HepG2 (cell line): ENCODE results near the gene RAP1GAP2. TPM values are rescaled to one million over a fixed set of nuclear protein-coding genes. Genes with fewer than 3 reads are reported as not detected.

Experiments
- ATAC-seq: fragments of 200-7000 bp; cut with Tn5 transposase; 3 replicates; pipeline ENCODE4 v1.9.1; 2020; ENCODE audit warnings: mild to moderate bottlenecking, moderate library complexity
- BruUV-seq: library from RNA; stranded (reverse); fragments of 400-500 nt; replicated peaks from 2 replicates; lab custom pipeline; 2021; lab: Mats Ljungman, UMichigan
- CTCF ChIA-PET: fragments of 300-600 bp; formaldehyde crosslinking; extraction: SDS; loops from one replicate; lab custom pipeline; 2021; ENCODE audit warnings: low total read pairs, inconsistent platforms, low intra/inter-chr PET ratio; lab: Yijun Ruan, JAX
- POLR2A ChIA-PET: fragments of 350-600 bp; sonication (Branson Sonifier 250); formaldehyde crosslinking; loops from one replicate; lab custom pipeline; 2020; ENCODE audit warnings: antibody characterized with exemption, inconsistent platforms; lab: Yijun Ruan, JAX
- DNase-seq: peaks from one replicate; pipeline ENCODE4 v3.0.0-alpha.2; 2015; ENCODE audit warnings: low spot score
- FAIRE-seq: peaks from 3 replicates; lab custom pipeline; 2011; peaks lifted over from hg19 to GRCh38; lab: Jason Lieb, UNC
- H2AFZ ChIP-seq: one replicate; pipeline ENCODE4 v1.6.1; 2011; ENCODE audit warnings: low read length, inconsistent platforms
- H3K27ac ChIP-seq: fragments of 300-600 bp; 3 replicates; pipeline ENCODE4 v1.8.0; 2011; ENCODE audit warnings: mixed run types, mild to moderate bottlenecking, mixed read lengths, low read length, inconsistent platforms; ENCODE audit not compliant: insufficient read depth; ENCODE audit errors: extremely low read length
- H3K27me3 ChIP-seq, 2 experiments: fragments of 200-600 bp in 1 of 2; 2 replicates in 1 of 2; 3 replicates in 1 of 2; pipeline versions ENCODE4 v1.6.0 to v1.8.0; 2011; ENCODE audit warnings: low read length in 2 of 2, mild to moderate bottlenecking in 2 of 2, moderate library complexity in 2 of 2, inconsistent platforms in 1 of 2; ENCODE audit not compliant: insufficient read depth in 2 of 2, control insufficient read depth in 1 of 2
- H3K36me3 ChIP-seq, 2 experiments: fragments of 200-600 bp in 1 of 2; replicated peaks in 1 of 2; 2 replicates in 1 of 2; 3 replicates in 1 of 2; pipeline versions ENCODE4 v1.5.1 to v1.8.0; 2011; ENCODE audit warnings: low read length in 2 of 2, inconsistent platforms in 1 of 2; ENCODE audit not compliant: insufficient read depth in 2 of 2, control insufficient read depth in 1 of 2
- H3K4me1 ChIP-seq: 2 replicates; pipeline ENCODE4 v1.5.1; 2012; ENCODE audit warnings: low read length, inconsistent platforms; ENCODE audit not compliant: insufficient read depth
- H3K4me2 ChIP-seq: 2 replicates; pipeline ENCODE4 v1.6.0; 2011; ENCODE audit warnings: low read depth, low read length, inconsistent platforms
- H3K4me3 ChIP-seq, 3 experiments: fragments of 200-600 bp in 1 of 3; sonication (generic), shearing (Covaris generic) in 1 of 3; replicated peaks in 1 of 3; 2 replicates each; pipeline ENCODE4 v1.5.1; 2011 to 2016; ENCODE audit warnings: low read length in 3 of 3, inconsistent platforms in 2 of 3, low read depth in 2 of 3, mild to moderate bottlenecking in 2 of 3, control low read depth in 1 of 3, mixed read lengths in 1 of 3; ENCODE audit not compliant: insufficient read depth in 1 of 3
- H3K79me2 ChIP-seq: one replicate; pipeline ENCODE4 v1.6.1; 2011; ENCODE audit warnings: low read length, inconsistent platforms; ENCODE audit not compliant: insufficient read depth
- H3K9ac ChIP-seq: 2 replicates; pipeline ENCODE4 v1.6.0; 2011; ENCODE audit warnings: mild to moderate bottlenecking, low read depth, low read length, inconsistent platforms; ENCODE audit not compliant: insufficient read depth
- H3K9me3 ChIP-seq: 2 replicates; pipeline ENCODE4 v1.5.1; 2012; ENCODE audit warnings: mild to moderate bottlenecking, low read length
- H4K20me1 ChIP-seq: 2 replicates; pipeline ENCODE4 v1.6.0; 2011; ENCODE audit warnings: inconsistent platforms, mild to moderate bottlenecking, low read length, moderate library complexity; ENCODE audit not compliant: insufficient read depth
- CEBPB ChIP-seq: IDR thresholded peaks from 2 replicates; pipeline ENCODE4 v1.6.1; 2011; ENCODE audit warnings: low read depth, low read length, improper control_type of control experiment, borderline replicate concordance
- ESRRA ChIP-seq: sonication (generic); formaldehyde crosslinking; IDR thresholded peaks from 2 replicates; pipeline ENCODE4 v1.5.1; 2020; ENCODE audit warnings: mild to moderate bottlenecking, low read depth, missing genetic modification reagents
- KLF15 ChIP-seq: sonication (generic); formaldehyde crosslinking; IDR thresholded peaks from 2 replicates; pipeline ENCODE4 v1.8.1; 2023; ENCODE audit warnings: borderline replicate concordance, mild to moderate bottlenecking, inconsistent platforms, missing genetic modification reagents, mixed read lengths
- SKIL ChIP-seq: sonication (generic); formaldehyde crosslinking; IDR thresholded peaks from 2 replicates; pipeline ENCODE4 v1.8.0; 2022; ENCODE audit warnings: missing genetic modification reagents, mild to moderate bottlenecking, moderate library complexity, borderline replicate concordance
- ZNF572 ChIP-seq: sonication (generic); formaldehyde crosslinking; IDR thresholded peaks from 2 replicates; pipeline ENCODE4 v1.5.1; 2020; ENCODE audit warnings: mild to moderate bottlenecking, missing genetic modification reagents
- ZNF83 ChIP-seq: sonication (generic); formaldehyde crosslinking; IDR thresholded peaks from 2 replicates; pipeline ENCODE4 v1.4.0; 2020; ENCODE audit warnings: missing genetic modification reagents, mild to moderate bottlenecking, borderline replicate concordance
- ZUFSP ChIP-seq: sonication (generic); formaldehyde crosslinking; IDR thresholded peaks from 2 replicates; pipeline ENCODE4 v1.9.0; 2021; ENCODE audit warnings: missing genetic modification reagents, mild to moderate bottlenecking, borderline replicate concordance
- WGBS: methylation state at CpG from one replicate; pipeline ENCODE4 v1.1.6; 2017; ENCODE audit warnings: low lambda C conversion rate; 5-methylcytosine and 5-hydroxymethylcytosine counted together
- in situ Hi-C: cut with HindIII; loops from 2 replicates; pipeline ENCODE4 v1.10.0; 2017; ENCODE audit warnings: low pct_unique_long_range_greater_than_20kb; ENCODE audit not compliant: extremely low pct_ligation_motif_present
- intact Hi-C: fragments of 100-400 bp; cut with micrococcal nuclease; formaldehyde crosslinking; loops from one replicate; pipeline ENCODE4 v1.10.0; 2022; ENCODE audit not compliant: unreplicated experiment
- polyA plus RNA-seq, 8 experiments: library from polyadenylated mRNA; depleted of rRNA in 3 of 8; stranded (reverse) in 7 of 8; unstranded in 1 of 8; fragments of >200 nt; fragmentation: Illumina TruSeq in 4 of 8; extraction: Trizol in 4 of 8; gene quantifications; 2 replicates each; pipeline versions ENCODE4 v1.2.1 to v1.2.3, GENCODE V29; 2011 to 2016; ENCODE audit warnings: low read depth in 4 of 8, missing spikeins in 1 of 8, mixed read lengths in 1 of 8; ENCODE audit not compliant: insufficient read depth in 1 of 8
- total RNA-seq, 5 experiments: library from RNA; depleted of rRNA; stranded (reverse); fragments of >200 nt; fragmentation: Illumina TruSeq; extraction: Trizol; gene quantifications; 2 replicates each; pipeline ENCODE4 v1.2.3, GENCODE V29; 2016; ENCODE audit warnings: low read depth in 1 of 5

The RAP1GAP2 gene
- total and polyA plus RNA-seq, 2 of the 13 experiments (the other 11 are each of a cell fraction or from before 2014, with no cell fraction given) = 10.9 to 12.0 TPM

GRCh38 chr17:2982854-2983253 is 186.6 kb downstream of the RAP1GAP2 start:
- Histone ChIP-seq H4K20me1 (no peaks in the 10 kb centered on the region), H3K4me1 (no peaks in the 10 kb centered on the region), H3K36me3 (peaks cover 3 to 20% of the 10 kb centered on the region in 2 experiments), H3K9me3 (no peaks in the 10 kb centered on the region), H3K4me2 (no peak overlapping the region), H3K27ac (no peak overlapping the region), H3K9ac (no peak overlapping the region), H2AFZ (no peak overlapping the region), H3K79me2 (no peaks in the 10 kb centered on the region), H3K27me3 (no peaks in the 10 kb centered on the region), H3K4me3 (no peak overlapping the region)
- POLR2A ChIA-PET = no interaction called here
- CTCF ChIA-PET = no interaction called here
- in situ Hi-C loops (no loop called here), intact Hi-C loops (no loop called here)
- ATAC-seq = no peak
- no peak for DNase-seq
- no TSS peak for BruUV-seq
- 97% methylated on average over 17 of the region's 18 CpGs for WGBS
- TF ChIP-seq ZNF572 (CRISPR knock-in tag) (no peak), SKIL (no peak), ZNF83 (CRISPR knock-in tag) (no peak), ESRRA (CRISPR knock-in tag) (no peak)
- no peak for FAIRE-seq

DNA sequence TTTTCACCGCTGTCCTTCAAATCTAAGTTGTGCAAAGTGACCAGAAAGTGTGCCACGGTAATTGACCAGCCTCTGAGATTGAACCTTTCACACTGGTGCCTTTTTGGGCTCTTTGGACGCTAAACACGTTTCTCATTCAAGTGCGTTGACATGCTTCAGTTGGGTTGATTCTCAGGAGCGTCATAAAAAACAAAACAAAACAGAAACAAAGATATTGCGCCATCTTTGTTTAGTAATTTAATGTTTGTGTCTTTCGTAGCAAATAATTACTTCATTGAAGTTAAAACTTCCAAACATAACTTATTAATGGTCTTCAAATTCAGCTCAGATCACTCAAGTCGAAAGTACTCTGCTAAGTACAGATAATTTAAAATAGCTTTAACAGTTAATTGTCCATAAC is 187.0 kb downstream of the RAP1GAP2 start:
- TF ChIP-seq KLF15 (CRISPR knock-in tag) = no peak
- TF ChIP-seq CEBPB = peak; percentile 43; the same call in 1 of the 2 replicates
- TF ChIP-seq ZUFSP = no peak
- CTCF ChIA-PET = no interaction called here
- H3K4me2 ChIP-seq = no peak overlapping the region

More for the DNA sequence above, 187.0 kb downstream of the RAP1GAP2 start:
- no peaks in the 10 kb centered on the region for H3K79me2 ChIP-seq
- intact Hi-C loops (no loop called here), in situ Hi-C loops (no loop called here)
- H4K20me1 ChIP-seq = no peaks in the 10 kb centered on the region
- no peak overlapping the region for H3K27ac ChIP-seq
- peaks cover 3 to 20% of the 10 kb centered on the region in 2 experiments for H3K36me3 ChIP-seq
- no peaks in the 10 kb centered on the region for H3K27me3 ChIP-seq
- no peak for ATAC-seq
- H3K4me1 ChIP-seq = no peaks in the 10 kb centered on the region
- H2AFZ ChIP-seq = no peak overlapping the region
- FAIRE-seq = no peak
- no peak overlapping the region for H3K9ac ChIP-seq
- 96% methylated on average over 9 of the region's 9 CpGs for WGBS
- POLR2A ChIA-PET = no interaction called here
- DNase-seq = no peak
- H3K9me3 ChIP-seq = no peaks in the 10 kb centered on the region
- no peak overlapping the region for H3K4me3 ChIP-seq
- no TSS peak for BruUV-seq
